ENCODE results near the gene PSENEN. TPM values are rescaled to one million over a fixed set of nuclear protein-coding genes. Genes with fewer than 3 reads are reported as not detected.
A peak's percentile ranks its signal among the peaks of the same experiment; 100 is the strongest.

PSENEN gene
- total RNA-seq, 3 donors from 2014 or later: 56.7 to 92.1 (median 90.2) TPM

GRCh38 chr19:35783469-35784434 is 38.3 kb downstream of the PSENEN start:
- H3K9me3 ChIP-seq: no peaks in the 10 kb centered on the region
- peak; percentile 11 for ATAC-seq
- DNase-seq: no peak
- intact Hi-C loops (cut with DNase I, micrococcal nuclease): no loop called here
- no peaks in the 10 kb centered on the region for H3K4me1 ChIP-seq (ENCODE audit: low read depth)
- H3K4me3 ChIP-seq: no peak overlapping the region
- no peak for TF ChIP-seq CTCF (IDR thresholded peaks at IDR 0.05)
- H3K36me3 ChIP-seq (ENCODE audit: low read depth): no peaks in the 10 kb centered on the region

DNA sequence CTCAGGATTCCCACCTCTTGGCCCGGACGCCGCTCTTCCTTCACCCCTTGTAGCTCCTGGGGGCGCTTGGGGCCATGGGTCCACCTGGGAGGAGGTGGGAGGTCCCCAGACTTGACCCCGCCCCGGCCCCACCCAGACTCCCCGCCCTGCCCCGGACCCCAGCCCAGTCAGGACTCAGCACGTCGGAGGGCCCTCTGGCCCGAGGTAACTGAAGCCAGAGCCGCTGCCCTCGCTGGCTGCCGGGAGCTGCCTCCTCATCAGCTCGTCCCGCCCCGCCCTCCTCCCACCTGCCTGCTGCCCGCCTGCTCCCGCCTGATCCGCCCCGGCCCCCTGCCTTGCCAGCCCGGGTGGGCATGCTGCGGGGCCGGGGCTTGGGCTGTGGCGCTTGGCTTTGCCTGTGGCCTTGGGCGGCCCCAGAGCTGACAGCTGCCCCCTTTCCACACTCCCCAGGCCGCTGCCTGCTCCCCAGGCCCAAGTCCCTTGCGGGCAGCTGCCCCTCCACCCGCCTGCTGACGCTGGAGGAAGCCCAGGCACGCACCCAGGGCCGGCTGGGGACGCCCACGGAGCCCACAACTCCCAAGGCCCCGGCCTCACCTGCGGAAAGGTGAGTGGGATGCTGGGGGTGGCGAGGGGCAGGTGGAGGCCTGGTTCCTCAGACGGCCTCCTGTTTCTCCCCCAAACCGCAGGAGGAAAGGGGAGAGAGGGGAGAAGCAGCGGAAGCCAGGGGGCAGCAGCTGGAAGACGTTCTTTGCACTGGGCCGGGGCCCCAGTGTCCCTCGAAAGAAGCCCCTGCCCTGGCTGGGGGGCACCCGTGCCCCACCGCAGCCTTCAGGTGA is 39.3 kb downstream of the PSENEN start:
- no peaks in the 10 kb centered on the region for H3K9me3 ChIP-seq
- H3K4me3 ChIP-seq: no peak overlapping the region
- ATAC-seq (no peak), DNase-seq (no peak)
- TF ChIP-seq CTCF (IDR thresholded peaks at IDR 0.05): no peak
- intact Hi-C loops (cut with DNase I, micrococcal nuclease): no loop called here
- H3K4me1 ChIP-seq (ENCODE audit: low read depth): no peaks in the 10 kb centered on the region
- H3K36me3 ChIP-seq (ENCODE audit: low read depth): no peaks in the 10 kb centered on the region

DNA sequence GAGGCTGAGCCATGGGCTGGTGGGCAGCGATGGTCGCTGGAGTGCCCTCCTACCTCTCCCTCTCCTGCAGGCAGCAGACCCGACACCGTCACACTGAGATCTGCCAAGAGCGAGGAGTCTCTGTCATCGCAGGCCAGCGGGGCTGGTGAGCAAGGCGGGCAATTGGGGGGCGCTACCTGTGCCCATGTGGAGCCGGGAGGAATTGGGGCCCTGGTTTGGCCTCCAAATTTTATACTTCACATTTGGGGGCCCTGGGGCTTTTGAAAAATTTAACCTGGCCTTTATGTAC is 39.8 kb downstream of the PSENEN start:
- DNase-seq (no peak), ATAC-seq (no peak)
- TF ChIP-seq CTCF (IDR thresholded peaks at IDR 0.05): no peak
- no peaks in the 10 kb centered on the region for H3K36me3 ChIP-seq (ENCODE audit: low read depth)
- no peaks in the 10 kb centered on the region for H3K4me1 ChIP-seq (ENCODE audit: low read depth)
- no peaks in the 10 kb centered on the region for H3K9me3 ChIP-seq
- H3K4me3 ChIP-seq: no peak overlapping the region
- intact Hi-C loops (cut with DNase I, micrococcal nuclease): no loop called here

DNA sequence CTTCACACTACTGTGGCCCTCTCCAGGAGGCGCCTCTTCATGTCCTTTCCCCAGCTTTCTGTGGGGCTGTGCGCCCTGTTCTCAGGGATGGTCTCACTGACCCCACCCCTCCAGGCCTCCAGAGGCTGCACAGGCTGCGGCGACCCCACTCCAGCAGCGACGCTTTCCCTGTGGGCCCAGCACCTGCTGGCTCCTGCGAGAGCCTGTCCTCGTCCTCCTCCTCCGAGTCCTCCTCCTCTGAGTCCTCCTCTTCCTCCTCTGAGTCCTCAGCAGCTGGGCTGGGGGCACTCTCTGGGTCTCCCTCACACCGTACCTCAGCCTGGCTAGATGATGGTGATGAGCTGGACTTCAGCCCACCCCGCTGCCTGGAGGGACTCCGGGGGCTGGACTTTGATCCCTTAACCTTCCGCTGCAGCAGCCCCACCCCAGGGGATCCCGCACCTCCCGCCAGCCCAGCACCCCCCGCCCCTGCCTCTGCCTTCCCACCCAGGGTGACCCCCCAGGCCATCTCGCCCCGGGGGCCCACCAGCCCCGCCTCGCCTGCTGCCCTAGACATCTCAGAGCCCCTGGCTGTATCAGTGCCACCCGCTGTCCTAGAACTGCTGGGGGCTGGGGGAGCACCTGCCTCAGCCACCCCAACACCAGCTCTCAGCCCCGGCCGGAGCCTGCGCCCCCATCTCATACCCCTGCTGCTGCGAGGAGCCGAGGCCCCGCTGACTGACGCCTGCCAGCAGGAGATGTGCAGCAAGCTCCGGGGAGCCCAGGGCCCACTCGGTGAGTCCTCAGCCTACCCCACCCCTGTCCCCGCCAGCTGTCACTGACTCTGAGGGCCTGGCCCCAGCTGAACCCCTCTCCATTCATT is 41.1 kb downstream of the PSENEN start:
- Histone ChIP-seq H3K4me1 (ENCODE audit: low read depth) (no peaks in the 10 kb centered on the region), H3K9me3 (no peaks in the 10 kb centered on the region), H3K4me3 (no peak overlapping the region), H3K36me3 (ENCODE audit: low read depth) (no peaks in the 10 kb centered on the region)
- no peak for DNase-seq
- no peak for TF ChIP-seq CTCF (IDR thresholded peaks at IDR 0.05)
- no peak for ATAC-seq
- intact Hi-C loops (cut with DNase I, micrococcal nuclease): no loop called here

GRCh38 chr19:35787227-35787799 is 41.9 kb downstream of the PSENEN start:
- H3K9me3 ChIP-seq: no peaks in the 10 kb centered on the region
- H3K4me3 ChIP-seq: no peak overlapping the region
- TF ChIP-seq CTCF (IDR thresholded peaks at IDR 0.05): no peak
- H3K4me1 ChIP-seq (ENCODE audit: low read depth): no peaks in the 10 kb centered on the region
- intact Hi-C loops (cut with DNase I, micrococcal nuclease): no loop called here
- H3K36me3 ChIP-seq (ENCODE audit: low read depth): no peaks in the 10 kb centered on the region
- ATAC-seq: no peak
- DNase-seq: no peak
